Loucy (cell line): ENCODE results near the gene EPB41.

Experiments used
- H2AFZ ChIP-seq: fragments of 200-600 bp; sonication (generic); 2 replicates; pipeline ENCODE4 v1.6.0; 2016; ENCODE audit warnings: antibody characterized with exemption, mild to moderate bottlenecking, low read length, moderate library complexity
- H3F3A ChIP-seq: fragments of 200-600 bp; 2 replicates; pipeline ENCODE4 v1.6.0; 2016; ENCODE audit warnings: antibody characterized with exemption, low read depth, mild to moderate bottlenecking
- H3K27me3 ChIP-seq: fragments of 200-600 bp; sonication (generic); 2 replicates; pipeline ENCODE4 v1.6.1; 2014; ENCODE audit warnings: low read length, mild to moderate bottlenecking; ENCODE audit not compliant: insufficient read depth, poor library complexity, severe bottlenecking
- H3K36me3 ChIP-seq: fragments of 200-600 bp; sonication (generic); 2 replicates; pipeline ENCODE4 v1.6.1; 2016; ENCODE audit warnings: low read length; ENCODE audit not compliant: insufficient read depth
- H3K4me1 ChIP-seq: fragments of 200-600 bp; sonication (generic); 2 replicates; pipeline ENCODE4 v1.5.1; 2014; ENCODE audit warnings: low read length, mild to moderate bottlenecking; ENCODE audit not compliant: insufficient read depth, poor library complexity, severe bottlenecking
- H3K4me2 ChIP-seq: fragments of 200-600 bp; sonication (generic); 2 replicates; pipeline ENCODE4 v1.6.0; 2014; ENCODE audit warnings: antibody characterized with exemption, low read length, low read depth, mild to moderate bottlenecking; ENCODE audit not compliant: poor library complexity, severe bottlenecking
- H3K4me3 ChIP-seq: fragments of 200-600 bp; sonication (generic); 2 replicates; pipeline ENCODE4 v1.5.1; 2014; ENCODE audit warnings: low read length, mild to moderate bottlenecking, mixed read lengths; ENCODE audit not compliant: poor library complexity, severe bottlenecking
- H3K79me2 ChIP-seq: fragments of 200-600 bp; sonication (generic); 2 replicates; pipeline ENCODE4 v1.6.1; 2014; ENCODE audit warnings: low read length; ENCODE audit not compliant: insufficient read depth
- H3K9ac ChIP-seq: fragments of 200-600 bp; sonication (generic); 2 replicates; pipeline ENCODE4 v1.6.0; 2014; ENCODE audit warnings: mild to moderate bottlenecking, low read depth, low read length, moderate library complexity; ENCODE audit not compliant: poor library complexity, severe bottlenecking
- H3K9me2 ChIP-seq: fragments of 200-600 bp; sonication (generic); replicated peaks from 2 replicates; pipeline ENCODE4 v1.6.1; 2016; ENCODE audit warnings: low read depth, low read length, mixed read lengths
- H3K9me3 ChIP-seq: fragments of 200-600 bp; sonication (generic); 2 replicates; pipeline ENCODE4 v1.6.1; 2014; ENCODE audit warnings: mild to moderate bottlenecking, antibody characterized with exemption, low read length, low read depth; ENCODE audit not compliant: insufficient read depth
- H4K20me1 ChIP-seq: fragments of 200-600 bp; sonication (generic); 2 replicates; pipeline ENCODE4 v1.6.0; 2014; ENCODE audit warnings: antibody characterized with exemption, low read length, mild to moderate bottlenecking; ENCODE audit not compliant: insufficient read depth, poor library complexity, severe bottlenecking
- EZH2phosphoT487 ChIP-seq: fragments of 200-600 bp; IDR thresholded peaks from 2 replicates; pipeline ENCODE4 v1.6.1; 2018; ENCODE audit warnings: antibody characterized with exemption, mild to moderate bottlenecking, moderate library complexity, borderline replicate concordance
- TF ChIP-seq, protein P1 (sequence below): fragments of 200-600 bp; sonication (generic); conservative IDR thresholded peaks from 2 replicates; pipeline ENCODE4 v1.5.1; 2014; ENCODE audit warnings: mild to moderate bottlenecking, antibody characterized with exemption, low read length

EPB41 gene

DNA sequence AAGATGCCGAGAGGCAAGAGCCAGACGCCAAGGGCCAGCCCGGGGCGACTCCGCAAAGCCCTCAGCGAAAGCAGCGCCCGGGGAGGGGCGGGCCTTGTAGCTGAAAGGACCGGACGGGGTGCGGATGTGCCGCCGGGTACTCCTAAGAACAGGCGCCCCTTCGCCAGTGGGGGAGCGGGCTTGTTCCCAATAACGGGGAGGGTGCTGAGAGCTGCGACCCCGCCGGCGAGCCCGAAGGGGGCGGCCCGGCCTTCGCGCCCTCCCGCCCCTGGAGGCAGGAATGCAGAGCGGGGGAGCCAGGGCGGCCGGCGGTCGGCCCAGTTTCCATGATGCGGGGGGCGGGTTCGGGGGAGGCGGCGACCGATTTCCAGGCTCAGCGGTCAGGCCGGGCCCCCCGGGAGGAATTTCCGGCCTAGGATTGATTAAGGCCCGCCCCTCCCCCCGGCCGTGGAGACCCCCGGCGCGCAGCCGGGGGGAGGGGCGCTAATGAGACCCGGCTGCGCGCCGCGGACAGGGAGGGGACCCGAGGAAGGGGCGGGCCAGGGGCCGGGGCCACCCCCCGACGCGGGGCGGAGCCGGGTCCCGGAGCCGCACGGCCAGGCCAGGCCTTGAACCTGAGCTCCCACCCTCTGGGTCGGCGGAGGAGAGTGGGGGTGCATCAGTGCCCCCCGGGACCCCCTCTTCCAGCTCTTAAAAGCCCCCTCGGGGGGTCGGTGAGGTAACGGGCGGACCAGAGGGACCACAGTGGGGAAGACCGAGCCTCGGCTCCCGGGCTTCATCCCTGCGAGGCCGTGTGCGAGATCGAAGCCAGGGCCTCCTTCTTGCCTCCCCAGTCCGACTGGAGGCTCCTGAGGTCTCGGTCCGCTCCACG, 210.2 kb downstream of the EPB41 start:
- Histone ChIP-seq H3F3A (no peaks in the 10 kb centered on the region), H3K9me2 (no peaks in the 10 kb centered on the region), H3K27me3 (no peaks in the 10 kb centered on the region), H3K9me3 (no peaks in the 10 kb centered on the region), H3K4me1 (no peaks in the 10 kb centered on the region), H3K79me2 (no peaks in the 10 kb centered on the region), H4K20me1 (no peaks in the 10 kb centered on the region), H3K4me3 (peak overlapping the region; percentile 72), H3K36me3 (no peaks in the 10 kb centered on the region), H3K9ac (peak overlapping the region; percentile 67), H2AFZ (peak overlapping the region; percentile 93; the same call in 1 of the 2 replicates), H3K4me2 (peak overlapping the region; percentile 65)
- no peak for TF ChIP-seq EZH2phosphoT487

- Histone ChIP-seq H3F3A (no peaks in the 10 kb centered on the region), H3K4me1 (no peaks in the 10 kb centered on the region), H4K20me1 (no peaks in the 10 kb centered on the region), H3K36me3 (no peaks in the 10 kb centered on the region), H2AFZ (peak overlapping the region; percentile 93; the same call in 1 of the 2 replicates), H3K9me3 (no peaks in the 10 kb centered on the region), H3K4me2 (peak overlapping the region; percentile 65), H3K27me3 (no peaks in the 10 kb centered on the region), H3K79me2 (no peaks in the 10 kb centered on the region), H3K4me3 (peak overlapping the region; percentile 72), H3K9ac (peak overlapping the region; percentile 67), H3K9me2 (no peaks in the 10 kb centered on the region)
- TF ChIP-seq, protein P1, sequence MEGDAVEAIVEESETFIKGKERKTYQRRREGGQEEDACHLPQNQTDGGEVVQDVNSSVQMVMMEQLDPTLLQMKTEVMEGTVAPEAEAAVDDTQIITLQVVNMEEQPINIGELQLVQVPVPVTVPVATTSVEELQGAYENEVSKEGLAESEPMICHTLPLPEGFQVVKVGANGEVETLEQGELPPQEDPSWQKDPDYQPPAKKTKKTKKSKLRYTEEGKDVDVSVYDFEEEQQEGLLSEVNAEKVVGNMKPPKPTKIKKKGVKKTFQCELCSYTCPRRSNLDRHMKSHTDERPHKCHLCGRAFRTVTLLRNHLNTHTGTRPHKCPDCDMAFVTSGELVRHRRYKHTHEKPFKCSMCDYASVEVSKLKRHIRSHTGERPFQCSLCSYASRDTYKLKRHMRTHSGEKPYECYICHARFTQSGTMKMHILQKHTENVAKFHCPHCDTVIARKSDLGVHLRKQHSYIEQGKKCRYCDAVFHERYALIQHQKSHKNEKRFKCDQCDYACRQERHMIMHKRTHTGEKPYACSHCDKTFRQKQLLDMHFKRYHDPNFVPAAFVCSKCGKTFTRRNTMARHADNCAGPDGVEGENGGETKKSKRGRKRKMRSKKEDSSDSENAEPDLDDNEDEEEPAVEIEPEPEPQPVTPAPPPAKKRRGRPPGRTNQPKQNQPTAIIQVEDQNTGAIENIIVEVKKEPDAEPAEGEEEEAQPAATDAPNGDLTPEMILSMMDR, result no peak
- TF ChIP-seq EZH2phosphoT487, result no peak
These were observed 210.9 kb downstream of the EPB41 start for GRCh38 chr1:29125237-29125641.

DNA sequence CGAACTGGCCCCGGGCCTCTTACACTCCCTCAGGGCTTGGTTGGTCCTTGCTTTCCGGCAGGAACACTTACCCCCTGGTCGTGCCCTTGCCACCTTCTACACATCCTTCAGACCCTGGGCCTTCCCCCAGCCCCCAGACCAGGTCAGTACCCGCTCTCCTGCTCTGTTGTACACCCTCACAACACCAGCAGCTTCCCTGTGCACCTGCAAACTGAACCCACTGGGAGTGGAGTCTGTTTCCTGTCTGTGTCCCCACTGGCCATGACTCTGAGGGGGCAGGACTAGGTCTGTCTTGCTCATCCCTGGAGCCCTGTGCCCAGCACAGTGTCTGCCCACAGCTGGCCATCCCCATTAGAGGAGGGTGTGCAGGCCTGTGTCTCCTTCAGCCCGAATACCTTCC, 211.4 kb downstream of the EPB41 start:
- H3K4me1 ChIP-seq, result no peaks in the 10 kb centered on the region
- H3K36me3 ChIP-seq, result no peaks in the 10 kb centered on the region
- no peaks in the 10 kb centered on the region for H3K79me2 ChIP-seq
- H3K9me3 ChIP-seq, result no peaks in the 10 kb centered on the region
- H3F3A ChIP-seq, result no peaks in the 10 kb centered on the region
- H3K9ac ChIP-seq, result no peak overlapping the region
- no peak overlapping the region for H2AFZ ChIP-seq
- no peak for TF ChIP-seq EZH2phosphoT487
- TF ChIP-seq, protein P1, result no peak
- no peaks in the 10 kb centered on the region for H3K27me3 ChIP-seq
- H3K4me2 ChIP-seq, result no peak overlapping the region
- H4K20me1 ChIP-seq, result no peaks in the 10 kb centered on the region
- no peaks in the 10 kb centered on the region for H3K9me2 ChIP-seq
- no peak overlapping the region for H3K4me3 ChIP-seq
